HG03378 (cell line): ENCODE results near the gene UFSP1.
A peak's percentile ranks its signal among the peaks of the same experiment; 100 is the strongest.

Experiments
- ATAC-seq: cut with Tn5 transposase; IDR thresholded peaks from one replicate; pipeline ENCODE4 v1.9.1; 2021; ENCODE audit warnings: mild to moderate bottlenecking, moderate library complexity; ENCODE audit not compliant: unreplicated experiment

UFSP1 gene

DNA sequence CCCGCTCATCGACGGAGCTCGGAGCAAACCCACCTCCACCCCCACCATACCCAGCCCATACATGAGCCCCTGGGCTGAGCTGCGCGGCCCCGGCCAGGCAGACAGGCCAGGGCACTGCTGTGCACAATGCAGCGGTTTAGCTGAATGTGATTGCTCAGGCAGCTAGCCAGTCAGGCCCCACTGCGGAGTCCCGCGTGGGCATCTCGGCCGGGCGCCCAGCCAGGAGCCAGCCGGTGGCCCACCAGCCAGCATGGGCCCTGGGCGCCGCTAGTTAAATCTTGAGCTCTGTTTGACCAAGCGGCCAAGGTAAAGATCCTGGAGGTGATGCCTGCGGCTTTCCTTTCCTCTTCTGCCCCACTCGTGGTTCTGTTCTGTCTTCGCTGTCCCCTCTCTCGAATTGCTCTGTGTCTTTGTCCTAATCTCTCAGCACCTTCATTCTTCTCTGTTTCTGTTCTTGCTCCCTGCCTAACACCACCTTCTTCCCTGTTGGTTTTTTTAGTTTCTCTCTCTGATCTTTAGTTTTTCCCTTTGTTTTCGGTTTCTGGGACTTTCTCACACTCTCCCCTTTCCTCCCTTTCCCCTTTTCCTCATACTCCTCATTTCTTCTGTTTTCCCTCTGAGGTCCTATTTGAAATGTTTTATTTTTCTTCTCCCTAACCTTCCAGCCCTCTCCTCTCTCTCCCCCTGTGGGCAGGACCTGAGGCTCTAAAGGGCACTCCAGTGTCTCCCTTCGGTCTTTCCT is 6.6 kb downstream of the UFSP1 start:
- ATAC-seq: no peak

DNA sequence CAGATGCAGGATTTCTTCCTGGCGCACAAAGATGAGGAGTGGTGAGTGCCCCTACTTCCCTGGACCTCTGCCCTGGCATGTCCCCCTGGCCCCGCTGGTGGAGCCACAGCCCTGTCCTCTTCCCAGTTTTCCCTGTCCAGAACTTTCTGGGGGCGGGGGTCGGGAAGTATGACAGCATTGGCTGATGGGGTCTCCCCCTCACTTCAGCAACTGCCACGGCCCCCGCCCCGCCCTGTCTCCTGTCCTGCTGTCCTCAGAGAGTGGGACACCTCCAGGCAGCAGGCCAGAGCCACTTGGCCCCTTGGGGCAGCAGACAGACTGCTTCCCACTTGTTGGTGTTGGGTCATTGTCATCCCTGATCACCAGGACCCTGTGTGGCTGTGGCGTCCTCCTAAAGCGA is 7.3 kb downstream of the UFSP1 start:
- ATAC-seq: no peak

DNA sequence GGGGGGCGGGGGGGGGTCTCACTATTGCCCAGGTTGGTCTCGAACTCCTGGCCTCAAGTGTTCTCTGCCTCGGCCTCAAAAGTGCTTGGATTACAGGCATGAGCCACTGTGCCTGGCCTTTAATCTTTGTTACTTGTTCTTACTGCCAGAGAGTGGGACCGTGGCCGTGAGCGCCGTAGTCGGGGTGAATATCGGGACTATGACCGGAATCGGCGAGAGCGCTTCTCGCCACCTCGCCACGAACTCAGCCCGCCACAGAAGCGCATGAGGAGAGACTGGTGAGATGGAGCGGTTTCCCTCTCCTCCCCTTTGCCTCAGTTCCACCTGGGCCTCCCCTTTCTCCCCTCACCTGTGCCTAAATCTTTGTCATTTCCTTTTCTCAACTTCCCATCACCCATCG is 8.4 kb downstream of the UFSP1 start:
- ATAC-seq: no peak

DNA sequence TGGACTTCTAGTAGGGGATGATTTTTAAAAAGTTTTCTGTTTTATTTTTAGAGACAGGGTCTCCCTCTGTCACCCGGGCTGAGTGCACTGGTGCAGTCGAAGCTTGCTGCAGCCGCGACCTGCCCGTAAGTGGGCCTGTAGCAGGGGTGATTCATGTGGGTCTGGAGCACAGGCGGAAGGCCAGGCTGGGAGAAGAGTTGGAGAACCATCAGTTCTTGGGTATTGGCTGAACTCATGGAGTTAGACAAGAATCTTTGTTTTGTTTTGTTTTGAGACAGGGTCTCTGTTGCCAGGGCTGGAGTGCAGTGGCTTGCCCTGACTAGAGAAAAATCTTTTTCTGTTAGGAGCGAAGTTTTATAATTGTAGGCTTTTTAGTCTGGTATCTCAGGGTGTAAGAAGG is 8.9 kb downstream of the UFSP1 start:
- no peak for ATAC-seq

DNA sequence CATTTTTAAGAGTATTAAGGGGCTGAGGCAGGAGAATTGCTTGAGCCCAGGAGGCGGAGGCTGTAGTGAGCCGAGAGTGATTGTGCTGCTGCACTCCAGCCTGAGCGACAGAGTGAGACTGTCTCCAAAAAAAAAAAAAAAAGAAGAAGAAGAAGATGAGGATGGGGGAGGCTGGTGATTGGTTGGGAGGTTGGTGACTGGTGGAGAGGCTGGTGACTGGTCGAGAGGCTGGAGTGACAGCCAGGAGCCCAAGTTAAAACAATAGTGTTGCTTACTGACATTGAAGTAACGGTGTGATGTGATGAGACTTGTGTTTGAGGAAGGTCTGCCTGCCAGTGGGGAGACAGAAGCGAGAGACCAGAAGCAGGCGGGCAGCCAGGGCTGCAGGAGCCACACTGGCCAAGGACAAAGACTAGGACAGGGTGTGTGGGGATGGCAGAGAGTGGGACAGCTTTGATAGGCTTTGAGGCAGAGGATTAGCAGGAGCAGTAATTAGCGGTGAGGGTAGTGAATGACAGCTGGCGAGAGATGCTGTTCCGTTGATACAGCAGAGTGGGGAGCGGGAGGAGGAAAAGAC is 9.7 kb downstream of the UFSP1 start:
- ATAC-seq: no peak

DNA sequence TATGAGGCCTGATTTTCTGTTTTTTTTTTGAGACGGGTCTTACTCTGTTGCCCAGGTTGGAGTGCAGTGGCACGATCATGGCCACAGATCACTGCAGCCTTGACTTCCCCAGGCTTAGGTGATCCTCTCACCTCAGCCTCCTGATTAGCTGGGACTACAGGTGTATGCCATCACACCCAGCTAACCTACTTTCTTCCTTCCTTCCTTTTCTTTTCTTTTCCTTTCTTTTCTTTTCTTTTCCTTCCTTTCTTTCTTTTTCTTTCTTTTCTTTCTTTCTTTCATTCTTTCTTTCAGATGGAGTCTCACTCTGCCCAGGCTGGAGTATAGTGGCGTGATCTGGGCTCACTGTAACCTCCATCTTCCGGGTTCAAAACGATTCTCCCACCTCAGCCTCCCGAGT is 10.8 kb downstream of the UFSP1 start:
- ATAC-seq: no peak

DNA sequence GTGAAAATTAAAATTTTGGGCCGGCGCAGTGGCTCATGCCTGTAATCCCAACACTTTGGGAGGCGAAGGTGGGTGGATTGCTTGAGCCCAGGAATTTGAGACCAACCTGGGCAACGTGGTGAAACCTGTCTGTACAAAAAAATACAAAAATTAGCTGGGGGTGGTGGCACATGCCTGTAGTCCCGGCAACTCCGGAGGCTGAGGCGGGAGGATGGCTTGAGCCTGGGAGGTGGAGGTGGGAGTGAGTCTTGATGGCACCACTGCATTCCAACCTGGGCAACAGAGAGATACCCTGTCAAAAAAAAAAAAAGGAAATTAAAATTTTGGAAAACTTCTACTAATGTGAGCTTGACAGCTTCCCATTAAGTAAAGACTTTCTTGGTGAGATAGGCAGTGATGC is 11.5 kb downstream of the UFSP1 start:
- ATAC-seq: no peak

DNA sequence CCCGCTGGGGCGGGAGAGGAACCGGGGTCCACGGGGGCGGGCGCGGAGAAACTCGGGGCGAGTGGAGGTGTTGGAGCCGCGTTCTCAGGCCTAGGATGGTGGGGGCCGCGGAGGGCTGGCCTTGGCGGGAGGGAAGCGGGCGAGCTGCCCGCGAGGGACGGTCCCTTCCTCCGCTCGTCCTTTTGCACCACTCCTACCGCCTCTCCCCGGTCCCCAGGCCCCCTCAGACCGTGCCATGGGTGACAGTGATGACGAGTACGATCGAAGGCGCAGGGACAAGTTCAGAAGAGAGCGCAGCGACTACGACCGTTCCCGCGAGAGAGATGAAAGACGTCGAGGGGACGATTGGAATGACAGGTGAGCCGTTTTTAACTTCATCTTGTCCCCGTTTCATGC is 14.2 kb downstream of the UFSP1 start:
- ATAC-seq: no peak

DNA sequence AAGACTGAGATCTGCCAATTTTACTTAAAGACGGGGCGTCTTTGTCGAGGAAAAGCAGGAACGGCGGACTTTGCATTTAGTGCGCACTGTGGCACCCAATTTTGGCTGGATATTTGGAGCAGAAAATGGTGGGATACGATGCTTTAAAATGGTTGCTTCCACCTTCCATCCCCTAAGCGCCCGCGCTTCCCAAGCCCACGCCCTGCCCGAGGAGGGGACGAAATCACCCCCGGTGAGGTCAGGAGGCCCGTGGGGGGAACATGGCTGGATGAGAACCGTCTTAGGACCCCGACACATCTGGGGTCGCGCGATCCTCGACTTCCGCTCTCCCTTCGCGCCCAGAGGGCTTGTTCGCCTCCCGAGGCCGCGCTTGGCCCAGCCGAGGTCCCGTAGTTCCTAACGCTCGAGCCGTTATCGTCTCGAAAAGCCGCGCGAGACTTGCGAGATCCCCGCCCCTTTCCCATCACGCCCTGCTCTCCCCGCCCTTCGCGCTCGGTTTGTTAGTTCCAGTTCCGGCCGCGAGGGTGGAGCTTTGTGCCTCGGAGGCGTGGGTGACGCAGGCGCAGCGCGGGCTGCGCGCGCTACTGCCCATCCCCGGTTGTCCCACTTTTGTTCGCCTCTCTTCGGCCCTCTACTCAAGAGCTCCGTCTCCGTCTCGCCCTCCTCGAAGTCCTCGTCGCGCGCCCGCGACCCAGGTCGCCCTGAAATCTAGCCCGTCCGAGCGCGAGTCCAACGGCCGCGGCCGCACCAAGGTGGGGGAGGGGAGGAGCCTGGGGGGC is 14.7 kb downstream of the UFSP1 start, which contains the start of gene SRRT:
Gene SRRT (plus strand): TSS at position 527 of the 779 bp plus-strand sequence. CDS start 488 bp downstream, outside the sequence.
- peak; percentile 73 for ATAC-seq

DNA sequence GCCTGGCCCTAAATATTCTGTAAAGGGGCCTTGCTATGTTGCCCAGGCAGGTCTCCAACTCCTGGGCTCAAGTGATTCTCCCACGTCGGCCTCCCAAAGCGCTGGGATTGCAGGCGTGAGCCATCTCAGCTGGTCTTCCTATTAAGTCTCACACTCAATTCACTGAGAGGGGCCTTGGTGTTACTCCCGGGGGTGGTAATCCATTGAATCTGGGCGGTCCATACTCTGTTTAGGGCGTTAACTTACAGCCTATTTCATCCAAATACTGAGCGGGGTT is 15.3 kb downstream of the UFSP1 start:
- no peak for ATAC-seq

DNA sequence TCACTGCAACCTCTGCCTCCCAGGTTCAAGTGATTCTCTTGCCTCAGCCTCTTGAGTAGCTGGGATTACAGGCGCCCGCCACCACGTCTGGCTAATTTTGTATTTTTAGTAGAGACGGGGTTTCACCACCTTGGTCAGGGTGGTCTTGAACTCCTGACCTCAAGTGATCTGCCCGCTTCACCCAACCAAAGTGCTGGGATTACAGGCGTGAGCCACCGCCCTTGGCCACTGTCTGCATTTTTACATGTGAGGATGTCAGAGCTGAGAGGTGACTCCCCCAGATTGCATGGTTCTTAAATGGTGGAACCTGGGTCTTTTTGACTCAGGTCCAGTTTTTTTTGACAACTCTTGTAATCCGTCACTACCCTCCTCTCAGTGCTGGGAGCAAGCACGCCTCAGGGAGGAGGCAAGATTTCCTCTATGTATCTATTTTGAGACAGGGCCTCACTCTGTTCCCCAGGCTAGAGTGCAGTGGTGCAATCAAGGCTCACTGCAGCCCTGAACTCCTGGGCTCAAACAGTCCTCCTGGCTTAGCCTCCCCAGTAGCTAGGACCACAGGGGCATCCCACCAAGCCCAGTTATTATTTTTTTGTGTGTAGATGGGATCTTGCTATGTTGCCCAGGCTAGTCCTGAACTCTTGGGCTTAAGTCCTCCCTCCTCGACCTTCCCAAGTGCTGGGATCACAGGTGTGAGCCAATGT is 15.8 kb downstream of the UFSP1 start:
- no peak for ATAC-seq

DNA sequence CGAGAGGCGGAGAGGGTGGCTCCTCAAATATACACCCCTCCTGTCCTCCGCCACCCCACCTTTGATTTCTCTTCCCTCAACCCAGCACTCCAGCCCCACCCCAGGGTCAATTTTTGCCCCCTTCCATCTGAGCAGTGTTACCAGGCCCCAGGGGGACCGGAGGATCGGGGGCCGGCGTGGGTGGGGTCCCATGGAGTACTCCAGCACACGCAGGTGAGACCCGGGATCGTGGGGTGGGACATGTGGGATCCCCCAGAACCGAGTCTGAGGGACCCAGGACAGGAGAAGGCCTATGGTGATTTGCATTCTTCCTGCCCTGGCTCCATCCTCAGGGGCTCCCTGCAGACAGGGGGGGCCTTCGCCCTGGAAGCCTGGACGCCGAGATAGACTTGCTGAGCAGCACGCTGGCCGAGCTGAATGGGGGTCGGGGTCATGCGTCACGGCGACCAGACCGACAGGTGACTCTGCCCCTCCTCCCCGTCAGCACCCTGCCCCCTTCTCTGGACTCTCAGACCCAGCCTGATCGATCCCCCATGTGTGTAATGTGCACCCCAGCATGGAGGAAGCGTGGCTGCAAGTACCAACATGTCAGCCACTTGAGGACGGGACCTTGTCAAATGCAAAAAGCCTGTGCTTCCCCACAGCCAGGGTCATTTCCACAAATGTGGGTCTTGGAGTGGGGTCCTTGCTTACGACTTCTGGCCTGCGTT is 21.6 kb downstream of the UFSP1 start:
- ATAC-seq: no peak

DNA sequence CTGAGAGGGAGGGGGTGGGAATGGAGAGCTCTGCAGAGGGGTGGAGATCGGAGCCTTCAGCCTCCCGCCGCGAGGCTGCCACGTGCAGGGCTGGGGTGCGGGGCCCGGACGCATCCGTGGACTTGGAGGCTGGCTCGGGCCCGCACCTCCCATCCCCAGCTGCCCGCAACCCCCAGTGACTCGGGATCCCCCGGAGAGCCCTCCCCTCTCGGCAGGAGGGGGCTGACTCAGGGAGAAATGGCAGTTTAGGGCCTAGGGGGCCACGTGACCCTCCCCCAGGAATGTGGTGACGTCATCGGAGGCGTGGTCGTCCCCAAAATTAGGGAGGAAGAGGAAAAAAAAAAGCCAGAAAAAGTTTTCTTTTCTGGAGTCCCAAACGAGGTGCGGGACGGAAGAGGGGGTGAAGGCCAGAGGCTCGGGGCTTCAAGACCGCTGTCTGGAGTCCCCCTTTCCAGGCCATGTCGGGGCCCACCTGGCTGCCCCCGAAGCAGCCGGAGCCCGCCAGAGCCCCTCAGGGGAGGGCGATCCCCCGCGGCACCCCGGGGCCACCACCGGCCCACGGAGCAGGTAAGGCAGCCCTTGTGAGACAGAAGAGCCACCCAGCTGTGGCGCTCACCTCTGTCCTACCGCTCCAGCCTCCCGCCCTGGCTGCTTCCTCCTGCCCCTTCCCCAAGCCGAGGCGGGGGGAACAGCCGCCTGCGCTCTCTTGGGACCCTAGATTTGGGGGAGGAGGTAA is 22.3 kb downstream of the UFSP1 start, which contains the start of gene TRIP6:
Gene TRIP6 (plus strand): TSS at position 348 of the 736 bp plus-strand sequence. CDS start 111 bp downstream, at position 459.
- no peak for ATAC-seq

DNA sequence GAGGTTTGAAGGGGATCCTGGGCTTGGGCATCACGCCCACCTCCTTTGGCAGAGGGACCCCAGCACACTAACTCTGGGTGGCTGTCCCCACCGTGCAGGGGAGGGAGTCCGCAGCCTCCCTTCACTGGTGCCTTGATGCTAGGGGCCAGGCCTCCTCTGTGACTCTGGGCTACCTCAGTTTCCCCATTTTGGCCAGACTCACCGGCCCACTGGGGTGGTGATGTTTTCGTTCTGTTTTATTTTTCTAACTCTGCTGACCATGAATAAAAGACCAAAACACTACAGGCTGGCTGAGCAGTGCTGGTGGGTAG is 22.8 kb downstream of the UFSP1 start:
- no peak for ATAC-seq

DNA sequence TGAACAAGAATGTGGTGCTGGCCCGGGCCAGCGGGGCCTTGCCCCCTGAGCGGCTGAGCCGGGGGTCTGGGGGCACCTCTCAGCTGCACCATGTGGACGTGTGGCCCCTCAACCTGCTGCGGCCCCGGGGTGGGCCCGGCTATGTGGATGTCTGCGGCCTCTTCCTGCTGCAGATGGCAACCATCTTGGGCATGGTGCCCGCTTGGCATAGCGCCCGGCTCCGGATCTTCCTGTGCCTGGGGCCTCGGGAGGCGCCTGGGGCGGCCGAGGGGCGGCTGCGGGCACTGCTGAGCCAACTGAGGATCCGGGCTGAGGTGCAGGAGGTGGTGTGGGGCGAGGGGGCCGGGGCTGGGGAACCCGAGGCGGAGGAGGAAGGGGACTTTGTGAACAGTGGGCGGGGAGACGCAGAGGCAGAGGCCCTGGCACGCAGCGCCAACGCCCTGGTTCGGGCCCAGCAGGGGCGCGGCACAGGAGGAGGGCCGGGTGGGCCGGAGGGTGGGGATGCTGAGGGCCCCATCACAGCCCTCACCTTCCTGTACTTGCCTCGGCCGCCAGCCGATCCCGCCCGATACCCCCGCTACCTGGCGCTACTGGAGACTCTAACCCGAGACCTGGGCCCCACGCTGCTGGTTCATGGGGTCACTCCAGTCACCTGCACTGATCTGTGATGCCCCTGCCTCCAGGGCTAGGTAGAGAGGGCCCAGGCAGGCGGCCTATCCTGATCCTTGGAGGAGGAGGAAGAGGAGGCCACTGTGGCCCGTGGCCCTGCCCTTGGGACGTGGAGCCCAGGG is 23.4 kb downstream of the UFSP1 start:
- ATAC-seq: no peak

DNA sequence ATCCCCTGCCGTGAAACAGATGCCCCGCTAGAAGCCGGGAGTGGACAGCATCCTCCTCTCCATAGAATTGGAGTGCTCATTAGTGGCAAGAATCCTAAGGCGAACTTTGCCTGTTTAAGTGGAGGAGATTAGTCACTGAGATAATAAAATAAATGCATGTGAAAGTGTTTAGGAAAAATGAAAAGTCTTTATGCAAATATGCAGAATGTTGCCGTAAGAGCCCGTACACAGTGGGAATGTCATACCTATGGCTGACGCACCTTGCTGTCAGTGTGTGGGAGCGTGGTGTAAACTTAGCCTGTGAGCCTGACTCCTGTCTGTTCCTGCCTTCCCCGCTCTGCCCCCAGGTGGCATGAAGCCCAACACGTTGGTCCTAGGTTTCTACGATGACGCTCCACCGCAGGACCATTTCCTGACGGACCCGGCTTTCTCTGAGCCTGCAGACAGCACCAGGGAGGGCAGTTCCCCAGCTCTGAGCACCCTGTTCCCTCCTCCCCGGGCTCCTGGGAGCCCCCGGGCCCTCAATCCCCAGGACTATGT is 24.1 kb downstream of the UFSP1 start:
- ATAC-seq: no peak

DNA sequence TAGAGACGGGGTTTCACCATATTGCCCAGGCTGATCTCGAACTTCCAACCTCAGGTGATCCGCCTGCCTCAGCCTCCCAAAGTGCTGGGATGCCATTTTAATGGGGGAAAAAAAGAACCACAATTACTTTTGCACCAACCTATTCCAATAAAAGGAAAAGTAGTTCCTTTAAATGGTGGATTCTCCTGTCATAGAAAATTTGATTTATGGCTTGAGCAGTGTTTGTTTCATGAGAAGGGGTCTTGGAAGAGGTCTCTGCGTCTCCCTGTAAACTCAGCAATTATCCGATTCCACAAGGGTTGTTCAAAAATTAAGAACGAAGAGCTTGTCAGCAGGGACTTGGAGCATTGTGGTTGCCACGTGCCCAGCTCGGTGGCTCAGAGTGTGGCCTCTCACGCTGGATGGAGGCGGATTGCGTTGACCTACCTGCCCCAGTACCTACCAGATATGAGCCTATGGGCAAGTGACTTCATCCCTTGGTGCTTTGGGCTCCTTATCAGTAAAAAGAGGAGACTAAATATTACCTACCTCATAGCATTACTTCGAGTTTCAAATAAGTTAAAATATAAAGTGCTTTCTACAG is 25.2 kb downstream of the UFSP1 start:
- ATAC-seq: no peak

DNA sequence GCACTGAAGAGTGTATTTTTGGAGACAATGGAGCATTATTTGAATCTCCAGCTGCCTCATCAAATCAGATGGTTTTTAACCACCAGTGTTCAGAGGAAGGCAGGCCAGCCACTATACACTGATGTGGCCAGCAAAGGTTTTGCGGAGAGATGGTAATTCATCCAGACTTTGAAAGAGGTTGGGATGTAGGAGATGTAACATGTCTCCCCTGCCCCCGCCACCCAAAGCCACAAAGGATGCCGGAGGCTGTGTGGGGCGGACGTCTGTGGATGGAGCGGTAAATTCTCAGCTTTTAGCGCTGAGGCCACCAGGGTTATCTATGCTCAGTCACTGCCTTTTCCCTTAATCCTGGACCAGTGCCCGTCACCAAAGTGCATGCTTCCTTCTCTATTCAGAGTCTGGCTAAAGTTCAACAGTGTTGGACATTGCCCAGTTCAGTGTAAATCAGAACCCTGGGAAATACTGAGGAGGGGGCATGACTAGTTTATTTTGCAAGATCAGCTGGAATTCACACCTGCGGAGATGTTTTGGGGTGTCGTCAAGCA is 26.0 kb downstream of the UFSP1 start:
- ATAC-seq: no peak

DNA sequence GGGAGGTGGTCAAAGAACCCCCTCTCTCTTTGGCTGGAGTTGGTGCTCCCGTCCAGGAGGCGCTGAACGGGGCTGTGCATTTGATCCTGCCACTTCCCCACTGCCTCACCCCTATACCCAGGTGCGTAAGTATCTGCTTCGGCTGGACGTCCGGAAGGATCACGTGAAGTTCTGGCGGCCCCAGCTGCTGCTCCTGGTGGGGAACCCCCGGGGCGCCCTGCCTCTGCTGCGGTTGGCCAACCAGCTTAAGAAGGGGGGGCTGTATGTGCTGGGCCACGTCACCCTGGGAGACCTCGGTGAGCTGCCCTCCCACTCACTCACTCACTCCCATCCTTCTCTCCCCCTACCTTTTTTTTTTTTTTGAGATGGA is 27.9 kb downstream of the UFSP1 start:
- ATAC-seq: no peak
